Transverse colon (tissue), 4 donors: ENCODE results near the gene KRTAP6-1.

Source experiments
- EP300 ChIP-seq: sonication (generic); formaldehyde crosslinking; IDR thresholded peaks from one replicate; pipeline ENCODE4 v1.6.1; 2017; ENCODE audit warnings: antibody characterized with exemption, low read depth
- POLR2A ChIP-seq: fragments of 450-650 bp; IDR thresholded peaks from one replicate; pipeline ENCODE4 v1.6.1; 2016; ENCODE audit warnings: antibody characterized with exemption, mild to moderate bottlenecking, moderate library complexity
- POLR2AphosphoS5 ChIP-seq, 3 donors: sonication (generic); formaldehyde crosslinking; IDR thresholded peaks; one replicate each; pipeline ENCODE4 v1.6.1; 2016; ENCODE audit warnings: antibody characterized with exemption in 3 of 3
- TF ChIP-seq, protein P1 (sequence below), 5 experiments: fragments of 200-600 bp in 3 of 5; fragments of 450-650 bp in 2 of 5; sonication (generic) in 3 of 5; IDR thresholded peaks; 1 replicate in 2 of 5; 2 replicates in 3 of 5; pipeline ENCODE4 v1.5.1; 2016 to 2017; ENCODE audit warnings: antibody characterized with exemption in 5 of 5, inconsistent platforms in 3 of 5, mild to moderate bottlenecking in 2 of 5, moderate library complexity in 1 of 5

GRCh38 chr21:30628109-30628508 lies 14.4 kb upstream of the KRTAP6-1 start:
- TF ChIP-seq, protein P1, sequence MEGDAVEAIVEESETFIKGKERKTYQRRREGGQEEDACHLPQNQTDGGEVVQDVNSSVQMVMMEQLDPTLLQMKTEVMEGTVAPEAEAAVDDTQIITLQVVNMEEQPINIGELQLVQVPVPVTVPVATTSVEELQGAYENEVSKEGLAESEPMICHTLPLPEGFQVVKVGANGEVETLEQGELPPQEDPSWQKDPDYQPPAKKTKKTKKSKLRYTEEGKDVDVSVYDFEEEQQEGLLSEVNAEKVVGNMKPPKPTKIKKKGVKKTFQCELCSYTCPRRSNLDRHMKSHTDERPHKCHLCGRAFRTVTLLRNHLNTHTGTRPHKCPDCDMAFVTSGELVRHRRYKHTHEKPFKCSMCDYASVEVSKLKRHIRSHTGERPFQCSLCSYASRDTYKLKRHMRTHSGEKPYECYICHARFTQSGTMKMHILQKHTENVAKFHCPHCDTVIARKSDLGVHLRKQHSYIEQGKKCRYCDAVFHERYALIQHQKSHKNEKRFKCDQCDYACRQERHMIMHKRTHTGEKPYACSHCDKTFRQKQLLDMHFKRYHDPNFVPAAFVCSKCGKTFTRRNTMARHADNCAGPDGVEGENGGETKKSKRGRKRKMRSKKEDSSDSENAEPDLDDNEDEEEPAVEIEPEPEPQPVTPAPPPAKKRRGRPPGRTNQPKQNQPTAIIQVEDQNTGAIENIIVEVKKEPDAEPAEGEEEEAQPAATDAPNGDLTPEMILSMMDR (IDR thresholded peaks at IDR 0.05): no peak
- no peak for TF ChIP-seq POLR2A
- no peak for TF ChIP-seq POLR2AphosphoS5 (IDR thresholded peaks at IDR 0.05)
- no peak for TF ChIP-seq EP300
